ENCODE measurements around the gene DSCAML1. TPM values are rescaled to one million over a fixed set of nuclear protein-coding genes. Genes with fewer than 3 reads are reported as not detected.

DSCAML1 gene
- total and polyA plus RNA-seq, 2 experiments from 2014 or later = not detected

DNA sequence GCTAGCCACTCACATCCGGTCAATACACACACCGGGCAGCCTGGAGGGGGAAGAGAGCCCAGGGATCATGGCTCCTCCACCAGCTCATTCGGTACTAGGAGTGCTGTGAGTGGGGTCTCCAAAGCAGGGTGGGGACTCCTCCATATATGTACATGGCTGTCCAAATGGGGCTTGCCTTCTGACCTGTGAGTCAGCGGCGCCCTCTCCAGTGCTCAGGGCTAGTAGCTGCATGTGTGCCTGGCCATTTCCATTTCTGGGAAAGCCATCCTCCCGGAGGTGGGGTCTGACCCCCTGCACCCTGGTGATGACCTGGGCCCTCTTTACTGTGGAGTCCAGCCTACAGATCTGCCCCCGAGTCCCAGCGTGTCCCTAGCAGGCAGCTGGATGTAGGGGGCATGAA lies 287.5 kb downstream of the DSCAML1 start:
- no peaks in the 10 kb centered on the region for H3F3A ChIP-seq (ENCODE audit: insufficient read depth)
- H3K36me3 ChIP-seq (ENCODE audit: low read depth) = no peaks in the 10 kb centered on the region
- peaks cover 6% of the 10 kb centered on the region; the same call in 1 of the 2 replicates for H3K27me3 ChIP-seq (replicated peaks; ENCODE audit: insufficient read depth)
- in situ Hi-C loops (cut with MboI) = no loop called here
- H3K4me1 ChIP-seq (ENCODE audit: insufficient read depth) = no peaks in the 10 kb centered on the region
- H3K9me2 ChIP-seq (ENCODE audit: insufficient read depth) = no peaks in the 10 kb centered on the region
- WGBS, 2 experiments (ENCODE audit: low coverage in 1 of 2, low lambda C conversion rate in 2 of 2, missing lambda C conversion rate in 2 of 2) = 73 to 75% methylated on average over 7 to 8 of the region's 8 CpGs
- no peak for TF ChIP-seq EZH2 (IDR thresholded peaks at IDR 0.05; ENCODE audit: insufficient read depth, poor library complexity, severe bottlenecking)
- no peak for TF ChIP-seq EZH2phosphoT487 (IDR thresholded peaks at IDR 0.05; ENCODE audit: insufficient read depth, low read depth)
- no peaks in the 10 kb centered on the region for H4K20me1 ChIP-seq (ENCODE audit: insufficient read depth)
- no peaks in the 10 kb centered on the region for H3K79me2 ChIP-seq (ENCODE audit: insufficient read depth)
- H2AFZ ChIP-seq = no peak overlapping the region
- no peak overlapping the region for H3K9ac ChIP-seq
- DNase-seq = no peak
- no peaks in the 10 kb centered on the region for H3K9me3 ChIP-seq (ENCODE audit: low read depth)
- no peak overlapping the region for H3K27ac ChIP-seq
- no peak overlapping the region for H3K4me3 ChIP-seq
- no peak overlapping the region for H3K4me2 ChIP-seq (ENCODE audit: unreplicated experiment)

- Histone ChIP-seq H3K27ac (no peak overlapping the region), H3K4me2 (ENCODE audit: unreplicated experiment) (no peak overlapping the region), H3K9me3 (ENCODE audit: low read depth) (no peaks in the 10 kb centered on the region), H3K9me2 (ENCODE audit: insufficient read depth) (no peaks in the 10 kb centered on the region), H3K79me2 (ENCODE audit: insufficient read depth) (no peaks in the 10 kb centered on the region), H3F3A (ENCODE audit: insufficient read depth) (no peaks in the 10 kb centered on the region), H3K9ac (no peak overlapping the region), H3K27me3 (replicated peaks; ENCODE audit: insufficient read depth) (peaks cover 6% of the 10 kb centered on the region; the same call in 1 of the 2 replicates), H3K4me1 (ENCODE audit: insufficient read depth) (no peaks in the 10 kb centered on the region), H2AFZ (no peak overlapping the region), H4K20me1 (ENCODE audit: insufficient read depth) (no peaks in the 10 kb centered on the region), H3K36me3 (ENCODE audit: low read depth) (no peaks in the 10 kb centered on the region), H3K4me3 (no peak overlapping the region)
- 40 to 46% methylated on average over 6 of the region's 6 CpGs for WGBS, 2 experiments (ENCODE audit: low coverage in 1 of 2, low lambda C conversion rate in 2 of 2, missing lambda C conversion rate in 2 of 2)
- in situ Hi-C loops (cut with MboI) = no loop called here
- TF ChIP-seq EZH2 (IDR thresholded peaks at IDR 0.05; ENCODE audit: insufficient read depth, poor library complexity, severe bottlenecking) = no peak
- TF ChIP-seq EZH2phosphoT487 (IDR thresholded peaks at IDR 0.05; ENCODE audit: insufficient read depth, low read depth) = no peak
- no peak for DNase-seq
Measured at GRCh38 chr11:117506971-117507370, 290.0 kb downstream of the DSCAML1 start.

GRCh38 chr11:117505285-117505970 lies 291.6 kb downstream of the DSCAML1 start:
- H4K20me1 ChIP-seq (ENCODE audit: insufficient read depth) = no peaks in the 10 kb centered on the region
- no peak for DNase-seq
- H3K27me3 ChIP-seq (replicated peaks; ENCODE audit: insufficient read depth) = peaks cover 5% of the 10 kb centered on the region; the same call in 1 of the 2 replicates
- H3K79me2 ChIP-seq (ENCODE audit: insufficient read depth) = no peaks in the 10 kb centered on the region
- in situ Hi-C loops (cut with MboI) = no loop called here
- no peak overlapping the region for H3K27ac ChIP-seq
- H3K9ac ChIP-seq = no peak overlapping the region
- no peaks in the 10 kb centered on the region for H3K9me2 ChIP-seq (ENCODE audit: insufficient read depth)
- H2AFZ ChIP-seq = no peak overlapping the region
- no peaks in the 10 kb centered on the region for H3K36me3 ChIP-seq (ENCODE audit: low read depth)
- no peaks in the 10 kb centered on the region for H3F3A ChIP-seq (ENCODE audit: insufficient read depth)
- H3K4me1 ChIP-seq (ENCODE audit: insufficient read depth) = no peaks in the 10 kb centered on the region
- TF ChIP-seq EZH2 (IDR thresholded peaks at IDR 0.05; ENCODE audit: insufficient read depth, poor library complexity, severe bottlenecking) = no peak
- H3K4me2 ChIP-seq (ENCODE audit: unreplicated experiment) = no peak overlapping the region
- H3K4me3 ChIP-seq = no peak overlapping the region
- no peaks in the 10 kb centered on the region for H3K9me3 ChIP-seq (ENCODE audit: low read depth)
- 82 to 83% methylated on average over 26 to 27 of the region's 27 CpGs for WGBS, 2 experiments (ENCODE audit: low coverage in 1 of 2, low lambda C conversion rate in 2 of 2, missing lambda C conversion rate in 2 of 2)

- no peaks in the 10 kb centered on the region for H4K20me1 ChIP-seq (ENCODE audit: insufficient read depth)
- H3K27me3 ChIP-seq (replicated peaks; ENCODE audit: insufficient read depth) = peaks cover 24% of the 10 kb centered on the region; the same call in 1 of the 2 replicates
- no peak overlapping the region for H3K4me3 ChIP-seq
- no peaks in the 10 kb centered on the region for H3K36me3 ChIP-seq (ENCODE audit: low read depth)
- no peaks in the 10 kb centered on the region for H3F3A ChIP-seq (ENCODE audit: insufficient read depth)
- H3K4me2 ChIP-seq (ENCODE audit: unreplicated experiment) = no peak overlapping the region
- DNase-seq = no peak
- no peaks in the 10 kb centered on the region for H3K9me3 ChIP-seq (ENCODE audit: low read depth)
- TF ChIP-seq EZH2phosphoT487 (IDR thresholded peaks at IDR 0.05; ENCODE audit: insufficient read depth, low read depth) (no peak), EZH2 (IDR thresholded peaks at IDR 0.05; ENCODE audit: insufficient read depth, poor library complexity, severe bottlenecking) (no peak)
- in situ Hi-C loops (cut with MboI) = no loop called here
- H3K27ac ChIP-seq = no peak overlapping the region
- no peaks in the 10 kb centered on the region for H3K9me2 ChIP-seq (ENCODE audit: insufficient read depth)
- no peak overlapping the region for H3K9ac ChIP-seq
- no peaks in the 10 kb centered on the region for H3K79me2 ChIP-seq (ENCODE audit: insufficient read depth)
- no peaks in the 10 kb centered on the region for H3K4me1 ChIP-seq (ENCODE audit: insufficient read depth)
- 41 to 55% methylated on average over 10 of the region's 10 CpGs for WGBS, 2 experiments (ENCODE audit: low coverage in 1 of 2, low lambda C conversion rate in 2 of 2, missing lambda C conversion rate in 2 of 2)
- H2AFZ ChIP-seq = no peak overlapping the region
Measured at GRCh38 chr11:117502779-117503100, 294.3 kb downstream of the DSCAML1 start.
